ENCODE results near the gene IFNE. TPM values are rescaled to one million over a fixed set of nuclear protein-coding genes. Genes with fewer than 3 reads are reported as not detected.

Gene IFNE
- total and polyA plus RNA-seq, 2 donors (not counting 3 experiments of a cell fraction or from before 2014, with no cell fraction given), result 0.22 to 1.4 TPM

DNA sequence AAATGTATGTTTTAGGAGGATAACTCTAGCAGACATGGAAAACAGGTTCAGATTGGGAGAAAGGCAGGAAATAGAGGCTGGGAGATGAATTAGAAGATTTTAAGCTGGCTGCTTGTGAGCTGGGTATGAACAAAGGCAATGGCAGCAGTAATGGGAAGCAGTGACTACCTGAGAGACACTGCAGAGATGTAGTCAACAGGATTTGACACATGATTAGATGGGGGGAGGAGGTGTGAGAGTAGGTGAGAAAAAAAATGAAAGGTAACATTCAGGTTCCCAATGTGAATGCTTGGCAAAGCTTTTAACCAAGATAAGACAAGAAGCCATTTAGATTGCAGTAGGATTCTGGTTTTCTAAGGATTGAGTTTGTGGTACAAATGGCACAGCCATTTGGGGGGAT, 22.8 kb upstream of the IFNE start:
- POLR2A ChIA-PET, result no interaction called here
- dilution Hi-C loops (cut with MboI; ENCODE audit: extremely low pct_ligation_motif_present, low sequenced_read_pairs), result no loop called here
- Histone ChIP-seq H3K27ac (ENCODE audit: insufficient read depth, low read depth, low read length) (no peak overlapping the region), H4K20me1 (replicated peaks; ENCODE audit: control insufficient read depth, extremely low read depth, insufficient read depth, low read length) (no peaks in the 10 kb centered on the region), H3K79me2 (ENCODE audit: control insufficient read depth, insufficient read depth, low read length) (peaks cover 42% of the 10 kb centered on the region), H3K36me3 (ENCODE audit: control insufficient read depth in 2 of 2, extremely low read depth in 1 of 2, insufficient read depth in 2 of 2, low read length in 2 of 2) (no peaks in the 10 kb centered on the region), H3K4me1 (ENCODE audit: control insufficient read depth, extremely low read depth, insufficient read depth, low read length) (peaks cover 29% of the 10 kb centered on the region), H3K27me3 (ENCODE audit: control insufficient read depth in 2 of 2, insufficient read depth in 2 of 2, low read length in 2 of 2) (no peaks in the 10 kb centered on the region), H3K9ac (replicated peaks; ENCODE audit: extremely low read depth, insufficient read depth, low read length) (no peak overlapping the region), H3K4me3 (replicated peaks in 1 of 3; ENCODE audit: insufficient read depth in 1 of 3, low read depth in 1 of 3, low read length in 3 of 3) (no peak overlapping the region), H3K4me2 (ENCODE audit: insufficient read depth, low read length) (no peak overlapping the region), H3K9me1 (replicated peaks; ENCODE audit: control insufficient read depth, extremely low read depth, insufficient read depth, low read length) (no peaks in the 10 kb centered on the region), H2AFZ (ENCODE audit: low read depth, low read length) (no peak overlapping the region), H3K9me3 (replicated peaks; ENCODE audit: control insufficient read depth, insufficient read depth, low read length) (no peaks in the 10 kb centered on the region)
- intact Hi-C loops (cut with micrococcal nuclease), result no loop called here
- TF ChIP-seq EZH2 (IDR thresholded peaks at IDR 0.05; ENCODE audit: borderline replicate concordance, low read depth, low read length, severe bottlenecking) (no peak), FOS (IDR thresholded peaks at IDR 0.05; ENCODE audit: borderline replicate concordance, insufficient read depth, low read length) (no peak), JUN (IDR thresholded peaks at IDR 0.05; ENCODE audit: borderline replicate concordance, insufficient read depth, insufficient read length, low read depth) (no peak), POLR2A (IDR thresholded peaks at IDR 0.05; ENCODE audit: low read depth, low read length) (no peak), MYC (IDR thresholded peaks at IDR 0.05; ENCODE audit: low read depth, low read length) (no peak), GATA2 (IDR thresholded peaks at IDR 0.05; ENCODE audit: insufficient read depth, insufficient read length, low read depth, low read length) (no peak), POLR2AphosphoS5 (IDR thresholded peaks at IDR 0.05; ENCODE audit: insufficient read depth, low read depth, low read length) (no peak)
- TF ChIP-seq, protein P1, sequence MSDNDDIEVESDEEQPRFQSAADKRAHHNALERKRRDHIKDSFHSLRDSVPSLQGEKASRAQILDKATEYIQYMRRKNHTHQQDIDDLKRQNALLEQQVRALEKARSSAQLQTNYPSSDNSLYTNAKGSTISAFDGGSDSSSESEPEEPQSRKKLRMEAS (IDR thresholded peaks at IDR 0.05; ENCODE audit: insufficient read depth, insufficient read length), result no peak
- TF ChIP-seq, protein P2, sequence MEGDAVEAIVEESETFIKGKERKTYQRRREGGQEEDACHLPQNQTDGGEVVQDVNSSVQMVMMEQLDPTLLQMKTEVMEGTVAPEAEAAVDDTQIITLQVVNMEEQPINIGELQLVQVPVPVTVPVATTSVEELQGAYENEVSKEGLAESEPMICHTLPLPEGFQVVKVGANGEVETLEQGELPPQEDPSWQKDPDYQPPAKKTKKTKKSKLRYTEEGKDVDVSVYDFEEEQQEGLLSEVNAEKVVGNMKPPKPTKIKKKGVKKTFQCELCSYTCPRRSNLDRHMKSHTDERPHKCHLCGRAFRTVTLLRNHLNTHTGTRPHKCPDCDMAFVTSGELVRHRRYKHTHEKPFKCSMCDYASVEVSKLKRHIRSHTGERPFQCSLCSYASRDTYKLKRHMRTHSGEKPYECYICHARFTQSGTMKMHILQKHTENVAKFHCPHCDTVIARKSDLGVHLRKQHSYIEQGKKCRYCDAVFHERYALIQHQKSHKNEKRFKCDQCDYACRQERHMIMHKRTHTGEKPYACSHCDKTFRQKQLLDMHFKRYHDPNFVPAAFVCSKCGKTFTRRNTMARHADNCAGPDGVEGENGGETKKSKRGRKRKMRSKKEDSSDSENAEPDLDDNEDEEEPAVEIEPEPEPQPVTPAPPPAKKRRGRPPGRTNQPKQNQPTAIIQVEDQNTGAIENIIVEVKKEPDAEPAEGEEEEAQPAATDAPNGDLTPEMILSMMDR (IDR thresholded peaks at IDR 0.05; ENCODE audit: extremely low read depth in 1 of 2, insufficient read depth in 1 of 2, low read depth in 1 of 2, low read length in 2 of 2), result no peak
- CTCF ChIA-PET, result interaction anchor here (0.7 to 1.2 kb wide), 2 partner anchors 12 to 54 kb away, joined by 3 to 4 read pairs; no protein-coding TSS in a partner anchor
- FAIRE-seq, result no peak
- BruUV-seq (replicated peaks), result no TSS peak
- no peak for DNase-seq (ENCODE audit: low read depth, low spot score)

Measured in endothelial cell of umbilical vein (primary cell).